Right forelimb (tissue), 1 donor: ENCODE measurements around the gene KLB.

ENCODE experiments used
- DNase-seq: peaks from one replicate; pipeline ENCODE4 v3.0.0-alpha.2; 2018

The KLB gene

DNA sequence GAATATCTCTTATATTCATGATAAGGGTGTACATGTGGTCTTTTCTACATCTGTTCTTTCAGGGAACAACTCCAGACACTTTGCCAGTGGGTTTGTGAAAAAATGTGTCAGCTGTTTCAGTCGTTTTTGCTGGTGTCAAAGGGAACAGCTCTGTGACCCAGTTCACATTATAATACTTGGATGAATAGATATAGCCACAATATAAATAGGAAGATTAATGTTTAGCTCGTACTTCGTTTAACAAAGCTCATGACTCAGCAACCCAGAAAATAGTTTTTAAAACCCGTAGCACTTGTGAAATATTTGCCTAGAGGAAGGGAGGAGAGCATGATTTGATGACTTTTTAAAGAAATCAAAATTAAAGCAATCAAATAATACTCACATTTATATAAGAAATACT, 60.0 kb downstream of the KLB start:
- DNase-seq: no peak

DNA sequence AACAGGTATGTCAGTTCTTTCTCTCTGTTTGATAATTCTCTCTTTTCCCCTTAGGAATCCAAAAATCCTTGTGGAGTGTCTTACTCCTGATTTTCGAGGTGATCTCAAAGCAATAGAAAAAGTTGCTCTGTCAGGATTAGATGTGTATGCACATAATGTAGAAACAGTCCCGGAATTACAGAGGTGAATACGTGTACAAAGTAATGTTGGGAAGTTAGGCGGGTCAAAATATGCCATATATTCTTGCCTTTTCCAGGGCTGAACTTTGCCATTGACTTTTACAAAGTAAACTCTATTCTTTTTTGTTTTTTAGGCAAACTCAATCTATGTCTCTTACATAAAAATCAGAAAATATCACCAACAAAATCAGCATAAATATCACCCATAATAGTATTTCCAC, 60.7 kb downstream of the KLB start:
- DNase-seq: no peak

- peak; percentile 51 for DNase-seq
Observed at GRCh38 chr4:39469429-39470077, 62.8 kb downstream of the KLB start.

GRCh38 chr4:39470402-39470801, 63.7 kb downstream of the KLB start:
- no peak for DNase-seq

DNA sequence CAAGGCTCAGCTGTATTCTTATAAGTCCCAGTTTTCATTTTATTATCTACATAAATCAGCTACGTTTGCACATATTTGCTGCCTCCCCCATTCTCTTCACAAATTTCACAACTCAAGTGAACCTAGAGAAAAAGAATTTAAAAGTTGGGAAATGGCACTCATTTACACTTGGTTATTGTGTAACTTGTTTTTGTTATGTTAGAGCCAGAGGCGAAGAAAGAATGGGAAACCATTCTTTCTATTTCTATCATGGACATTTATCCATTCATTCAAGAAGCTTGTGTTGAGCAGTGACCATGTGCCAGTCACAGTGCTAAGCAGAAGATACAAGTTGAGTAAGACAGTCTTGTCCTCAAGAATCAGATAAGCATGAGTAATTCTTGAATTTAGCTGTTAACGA, 65.7 kb downstream of the KLB start:
- DNase-seq: no peak

GRCh38 chr4:39476187-39476895, 69.6 kb downstream of the KLB start:
- no peak for DNase-seq

GRCh38 chr4:39480251-39480650, 73.5 kb downstream of the KLB start:
- no peak for DNase-seq

DNA sequence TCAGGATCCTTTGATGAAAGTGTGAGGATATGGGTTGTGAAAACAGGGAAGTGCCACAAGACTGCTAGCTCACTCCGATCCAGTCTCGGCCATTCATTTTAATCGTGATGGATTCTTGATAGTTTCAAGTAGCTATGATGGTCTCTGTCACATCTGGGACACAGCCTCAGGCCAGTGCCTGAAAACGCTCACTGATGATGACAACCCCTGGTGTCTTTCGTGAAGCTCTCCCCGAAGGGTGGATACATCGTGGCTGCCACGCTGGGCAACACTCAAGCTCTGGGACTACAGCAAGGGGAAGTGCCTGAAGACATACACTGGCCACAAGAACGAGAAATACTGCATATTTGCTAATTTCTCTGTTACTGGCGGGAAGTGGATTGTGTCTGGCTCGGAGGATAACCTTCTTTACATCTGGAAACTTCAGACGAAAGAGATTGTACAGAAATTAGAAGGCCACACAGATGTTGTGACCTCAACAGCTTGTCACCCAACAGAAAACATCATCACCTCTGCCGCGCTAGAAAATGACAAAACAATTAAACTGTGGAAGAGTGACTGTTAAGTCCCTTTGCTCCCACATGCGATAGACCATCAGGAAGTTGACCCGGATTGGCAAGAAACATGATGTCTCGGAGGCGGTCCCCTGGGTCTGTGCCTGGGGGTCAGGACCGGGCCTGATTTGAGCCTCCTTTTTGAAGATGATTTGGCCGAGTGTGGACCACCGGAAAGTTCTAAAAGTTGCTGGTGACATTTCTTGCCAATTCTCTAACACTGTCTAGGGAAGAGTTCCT, 74.4 kb downstream of the KLB start:
- DNase-seq: no peak

DNA sequence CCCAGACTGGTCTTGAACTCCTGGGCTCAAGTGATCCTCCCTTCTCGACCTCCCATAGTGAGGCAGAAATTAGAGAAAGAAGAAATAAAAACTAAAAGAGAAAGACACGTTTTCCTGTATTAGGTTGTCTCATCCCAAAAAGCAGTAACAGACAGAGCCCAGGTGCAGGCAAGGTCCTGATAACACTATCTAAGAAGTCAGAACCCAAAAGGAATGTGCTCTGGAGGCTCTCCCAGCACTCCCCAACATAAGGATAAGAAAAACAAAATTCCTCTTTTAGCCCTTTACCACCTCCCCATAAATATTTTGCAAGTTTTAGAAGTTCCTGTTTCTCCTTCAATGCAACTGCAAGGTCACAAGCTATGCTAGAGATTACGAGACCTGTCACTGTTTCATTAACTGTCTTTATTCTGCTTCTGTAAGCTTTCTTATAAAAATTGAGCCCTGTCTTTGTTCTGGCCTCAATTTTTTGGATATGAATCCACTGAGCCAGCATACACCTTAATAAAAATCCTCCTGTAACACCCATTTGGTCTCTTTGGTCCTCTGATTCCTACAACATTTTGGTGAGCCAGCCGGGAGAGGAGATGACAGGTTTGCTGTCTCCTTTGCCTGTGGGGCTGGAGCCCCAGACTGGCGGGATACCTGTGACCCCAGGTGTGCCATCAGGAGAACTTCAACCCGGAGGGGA, 78.0 kb downstream of the KLB start:
- DNase-seq: no peak

DNA sequence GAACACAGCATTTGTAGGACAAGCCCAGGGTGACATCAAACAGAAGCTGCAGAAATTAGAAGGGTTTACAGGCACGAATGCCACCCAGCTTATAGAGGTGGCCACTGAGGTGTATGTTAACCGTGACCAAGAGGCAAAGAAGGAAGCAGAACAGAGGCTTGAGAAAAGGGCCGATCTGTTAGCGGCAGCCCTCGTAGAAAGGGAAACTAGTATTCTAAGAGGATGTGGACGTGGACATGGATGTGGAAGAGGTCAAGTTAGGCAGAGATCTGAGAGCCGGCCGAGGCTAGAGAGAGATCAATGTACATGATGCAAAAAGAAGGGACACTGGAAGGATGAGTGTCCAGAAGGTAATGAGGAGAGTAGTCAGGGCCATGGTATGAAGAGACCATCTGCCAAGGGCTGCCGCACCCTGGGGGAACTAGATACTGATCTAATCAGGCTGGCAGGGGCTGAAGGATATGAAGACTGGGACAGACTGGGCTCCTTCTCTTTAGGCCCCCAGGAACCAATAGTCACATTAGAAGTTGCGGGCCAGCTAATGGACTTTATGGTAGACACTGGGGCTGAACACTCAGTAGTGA, 79.6 kb downstream of the KLB start:
- DNase-seq: no peak

- DNase-seq: no peak
Observed at GRCh38 chr4:39490322-39490721, 83.6 kb downstream of the KLB start.

GRCh38 chr4:39494354-39494753, 87.6 kb downstream of the KLB start:
- no peak for DNase-seq

GRCh38 chr4:39495446-39496213, 88.9 kb downstream of the KLB start:
- DNase-seq: no peak

GRCh38 chr4:39497909-39498726, 91.4 kb downstream of the KLB start:
- DNase-seq: no peak

- no peak for DNase-seq
Observed at GRCh38 chr4:39498727-39499020, 91.9 kb downstream of the KLB start.
